ENCODE results near the gene ARHGEF28. TPM values are rescaled to one million over a fixed set of nuclear protein-coding genes. Genes with fewer than 3 reads are reported as not detected.

ARHGEF28 gene
- total and polyA plus RNA-seq, 9 of the 15 experiments (the other 6 are each of a cell fraction or from before 2014, with no cell fraction given), result 0.27 TPM; not detected in 8

GRCh38 chr5:73718762-73719161 lies 92.8 kb downstream of the ARHGEF28 start (continued):
- TF ChIP-seq ZKSCAN8 (CRISPR knock-in tag; IDR thresholded peaks at IDR 0.05), result no peak
- TF ChIP-seq E2F8 (IDR thresholded peaks at IDR 0.05; ENCODE audit: low read depth, partially characterized antibody), result no peak
- TF ChIP-seq ZNF165 (CRISPR knock-in tag; IDR thresholded peaks at IDR 0.05; ENCODE audit: borderline replicate concordance), result no peak
- no peak for TF ChIP-seq MAZ (CRISPR knock-in tag; conservative IDR thresholded peaks at IDR 0.05 in 1 of 2, IDR thresholded peaks at IDR 0.05 in 1 of 2)
- TF ChIP-seq FOSL1 (tag; conservative IDR thresholded peaks at IDR 0.05), result 0 out of 2 replicates have a peak, but pooled peaks have one; percentile 16

- Histone ChIP-seq H3K4me1 (replicated peaks in 1 of 2; ENCODE audit: control insufficient read depth in 2 of 2, insufficient read depth in 2 of 2, low read length in 2 of 2) (no peaks in the 10 kb centered on the region), H3K4me2 (ENCODE audit: insufficient read depth, low read length) (no peak overlapping the region), H3K36me3 (ENCODE audit: control insufficient read depth, insufficient read depth, low read length) (no peaks in the 10 kb centered on the region), H3K27me3 (ENCODE audit: control insufficient read depth in 2 of 2, insufficient read depth in 2 of 2, low read length in 2 of 2) (peaks cover 10 to 16% of the 10 kb centered on the region in 2 experiments), H3K79me2 (ENCODE audit: control insufficient read depth, insufficient read depth, low read length) (no peaks in the 10 kb centered on the region), H3K27ac (ENCODE audit: extremely low read depth, low read depth, low read length) (no peak overlapping the region), H3K9ac (ENCODE audit: insufficient read depth in 1 of 2, low read depth in 2 of 2, low read length in 2 of 2) (no peak overlapping the region), H3K4me3 (no peak overlapping the region), H3K9me3 (replicated peaks; ENCODE audit: control insufficient read depth, insufficient read depth, low read depth, low read length) (no peaks in the 10 kb centered on the region), H3K9me1 (ENCODE audit: control insufficient read depth, insufficient read depth, low read length) (no peaks in the 10 kb centered on the region), H2AFZ (ENCODE audit: low read depth, low read length) (no peak overlapping the region), H4K20me1 (replicated peaks; ENCODE audit: control insufficient read depth, insufficient read depth, low read length) (no peaks in the 10 kb centered on the region)
- ChIA-PET POLR2A (no interaction called here), CTCF (ENCODE audit: low intra/inter-chr PET ratio) (no interaction called here)
- BruUV-seq (replicated peaks), result no TSS peak
- in situ Hi-C loops (cut with MboI), result no loop called here
- DNase-seq (ENCODE audit: extremely low read depth in 1 of 4, low spot score in 3 of 4) (no peak), FAIRE-seq (no peak), ATAC-seq (no peak)
- 0% methylated on average over 3 of the region's 3 CpGs for WGBS (ENCODE audit: insufficient coverage, low coverage, missing lambda C conversion rate)
- intact Hi-C loops (cut with micrococcal nuclease), result no loop called here
- TF ChIP-seq TGIF2 (CRISPR knock-in tag; IDR thresholded peaks at IDR 0.05) (no peak), NBN (IDR thresholded peaks at IDR 0.05; ENCODE audit: low read depth) (no peak), BACH1 (tag; IDR thresholded peaks at IDR 0.05) (no peak), SREBF2 (CRISPR knock-in tag; IDR thresholded peaks at IDR 0.05) (no peak), KLF13 (tag; IDR thresholded peaks at IDR 0.05; ENCODE audit: borderline replicate concordance, low read depth) (no peak), MYC (IDR thresholded peaks at IDR 0.05; ENCODE audit: low read depth, low read length) (no peak), MYC (CRISPR knock-in tag; IDR thresholded peaks at IDR 0.05; ENCODE audit: borderline replicate concordance, low read depth) (no peak), ILF3 (IDR thresholded peaks at IDR 0.05; ENCODE audit: borderline replicate concordance) (no peak), LARP7 (IDR thresholded peaks at IDR 0.05) (no peak), BCL6 (CRISPR knock-in tag; IDR thresholded peaks at IDR 0.05) (no peak), ZNF263 (CRISPR knock-in tag; IDR thresholded peaks at IDR 0.05; ENCODE audit: borderline replicate concordance) (no peak), CREB5 (CRISPR knock-in tag; IDR thresholded peaks at IDR 0.05) (no peak), ZFP1 (CRISPR knock-in tag; IDR thresholded peaks at IDR 0.05) (no peak), ARHGAP35 (IDR thresholded peaks at IDR 0.05; ENCODE audit: partially characterized antibody) (no peak), RAD21 (CRISPR knock-in tag; conservative IDR thresholded peaks at IDR 0.05 in 1 of 2, IDR thresholded peaks at IDR 0.05 in 1 of 2) (no peak)
These were observed 93.6 kb downstream of the ARHGEF28 start for GRCh38 chr5:73719632-73720031.
